HL-60/S4 treated with phorbol 12-myristate 13-acetate at 8.2 ng/mL for 4 days and 3 days (cell line): Measurements from ENCODE around the gene RBKS.
"Not testable (repeated sequence)": the region's sequence is repeated elsewhere in the genome, so short reads cannot be mapped to it uniquely, and the experiment has no call there.

Experiments used
- in situ Hi-C: fragments of 300-500 bp; cut with MboI; formaldehyde crosslinking; loops from 2 replicates; pipeline ENCODE4 v1.15.0; 2022; ENCODE audit warnings: low sequenced_read_pairs

The RBKS gene

GRCh38 chr2:27907547-27907946 is 17.4 kb upstream of the RBKS start:
- in situ Hi-C loops: no loop called here

GRCh38 chr2:27906074-27906473 is 15.9 kb upstream of the RBKS start:
- in situ Hi-C loops: no loop called here

- in situ Hi-C loops: no loop called here
Observed at GRCh38 chr2:27904405-27904665, 14.1 kb upstream of the RBKS start.

GRCh38 chr2:27903649-27904404 is 13.6 kb upstream of the RBKS start:
- in situ Hi-C loops: no loop called here

GRCh38 chr2:27903018-27903417 is 12.8 kb upstream of the RBKS start:
- in situ Hi-C loops: no loop called here

GRCh38 chr2:27902098-27902497 is 11.9 kb upstream of the RBKS start:
- in situ Hi-C loops: no loop called here

GRCh38 chr2:27901234-27901633 is 11.0 kb upstream of the RBKS start:
- in situ Hi-C loops: no loop called here

GRCh38 chr2:27897717-27898116 is 7.5 kb upstream of the RBKS start:
- in situ Hi-C loops: no loop called here

- in situ Hi-C loops: no loop called here
Observed at GRCh38 chr2:27893006-27893405, 2.8 kb upstream of the RBKS start.

GRCh38 chr2:27891673-27892105 is 1.5 kb upstream of the RBKS start:
- in situ Hi-C loops: no loop called here

GRCh38 chr2:27890924-27891672 is 911 bp upstream of the RBKS start:
- in situ Hi-C loops: no loop called here

- in situ Hi-C loops: no loop called here
Observed at GRCh38 chr2:27889774-27890145, 427 bp downstream of the RBKS start.

GRCh38 chr2:27888790-27889189 is 1.4 kb downstream of the RBKS start:
- in situ Hi-C loops: no loop called here

- in situ Hi-C loops: no loop called here
Observed at GRCh38 chr2:27887830-27888229, 2.4 kb downstream of the RBKS start.

GRCh38 chr2:27887111-27887510 is 3.1 kb downstream of the RBKS start:
- in situ Hi-C loops: no loop called here

GRCh38 chr2:27886322-27886721 is 3.9 kb downstream of the RBKS start:
- in situ Hi-C loops: no loop called here

GRCh38 chr2:27885661-27886060 is 4.5 kb downstream of the RBKS start:
- in situ Hi-C loops: no loop called here

- in situ Hi-C loops: no loop called here
Observed at GRCh38 chr2:27885234-27885633, 5.0 kb downstream of the RBKS start.

GRCh38 chr2:27884601-27885000 is 5.6 kb downstream of the RBKS start:
- in situ Hi-C loops: no loop called here

- in situ Hi-C loops: not testable (repeated sequence)
Observed at GRCh38 chr2:27882584-27882922, 7.6 kb downstream of the RBKS start.

- in situ Hi-C loops: not testable (repeated sequence)
Observed at GRCh38 chr2:27881815-27882583, 8.2 kb downstream of the RBKS start.

GRCh38 chr2:27878825-27879224 is 11.4 kb downstream of the RBKS start:
- in situ Hi-C loops: no loop called here
